ENCODE measurements around the gene RPL14. TPM values are rescaled to one million over a fixed set of nuclear protein-coding genes. Genes with fewer than 3 reads are reported as not detected.
"Not testable (repeated sequence)": the region's sequence is repeated elsewhere in the genome, so short reads cannot be mapped to it uniquely, and the experiment has no call there.

The RPL14 gene
- polyA plus RNA-seq, 1 donor, result 1,600 TPM

DNA sequence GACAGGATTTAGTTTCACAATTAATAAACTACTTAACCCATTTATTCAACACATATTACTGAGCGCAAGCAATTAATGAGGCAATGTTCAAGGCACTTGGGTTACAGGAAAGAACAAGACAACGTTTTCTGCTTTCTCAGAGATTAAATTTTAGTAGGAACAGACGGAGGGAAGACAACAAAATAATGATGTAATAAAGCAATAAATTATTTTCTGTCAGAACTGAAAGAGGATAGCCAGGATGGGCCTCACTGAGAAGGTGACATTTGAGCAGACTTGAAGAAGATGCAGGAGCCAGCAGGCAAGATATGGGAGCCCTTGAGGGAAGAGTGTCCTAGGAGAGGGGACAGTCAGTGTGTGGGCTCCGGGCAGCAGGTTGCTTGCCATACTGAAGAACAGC, 11.3 kb upstream of the RPL14 start:
- H3K27me3 ChIP-seq (ENCODE audit: control insufficient read depth, insufficient read depth, low read length), result no peaks in the 10 kb centered on the region
- H3K4me3 ChIP-seq (ENCODE audit: low read length), result no peak overlapping the region
- 20% methylated on average over 1 of the region's 4 CpGs for WGBS (ENCODE audit: insufficient coverage, low lambda C conversion rate)
- no peak overlapping the region for H3K27ac ChIP-seq (ENCODE audit: low read length)
- H3K9me3 ChIP-seq (ENCODE audit: control insufficient read depth, low read depth, low read length), result no peaks in the 10 kb centered on the region
- no peaks in the 10 kb centered on the region for H3K4me1 ChIP-seq (ENCODE audit: control insufficient read depth, insufficient read depth, low read length)
- H3K36me3 ChIP-seq (ENCODE audit: control insufficient read depth, insufficient read depth, low read length), result peaks cover 10% of the 10 kb centered on the region
- DNase-seq, result no peak

DNA sequence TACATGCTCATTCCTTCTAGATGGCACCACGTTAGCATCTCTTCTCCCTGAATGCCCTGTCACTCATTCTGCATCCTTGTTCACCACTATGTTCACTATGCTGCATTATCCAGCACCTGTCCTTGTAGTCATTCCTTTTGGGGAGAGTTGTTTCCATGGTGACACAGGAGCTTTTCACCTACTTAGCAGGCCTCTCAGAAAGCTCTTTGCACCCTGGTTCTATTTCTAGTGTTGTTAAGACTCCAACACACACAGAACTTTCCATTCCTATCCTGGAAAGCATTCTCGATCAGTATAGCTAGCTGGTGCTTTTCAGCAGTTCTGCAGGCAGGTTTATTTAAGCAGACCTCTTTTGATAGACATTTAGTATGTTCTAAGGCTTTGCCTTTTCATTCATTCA, 6.7 kb upstream of the RPL14 start:
- no peak overlapping the region for H3K27ac ChIP-seq (ENCODE audit: low read length)
- no peaks in the 10 kb centered on the region for H3K27me3 ChIP-seq (ENCODE audit: control insufficient read depth, insufficient read depth, low read length)
- H3K4me3 ChIP-seq (ENCODE audit: low read length), result no peak overlapping the region
- peaks cover 12% of the 10 kb centered on the region for H3K36me3 ChIP-seq (ENCODE audit: control insufficient read depth, insufficient read depth, low read length)
- 86% methylated on average over 1 of the region's 2 CpGs for WGBS (ENCODE audit: insufficient coverage, low lambda C conversion rate)
- H3K9me3 ChIP-seq (ENCODE audit: control insufficient read depth, low read depth, low read length), result no peaks in the 10 kb centered on the region
- DNase-seq, result no peak
- H3K4me1 ChIP-seq (ENCODE audit: control insufficient read depth, insufficient read depth, low read length), result peaks cover 10% of the 10 kb centered on the region

DNA sequence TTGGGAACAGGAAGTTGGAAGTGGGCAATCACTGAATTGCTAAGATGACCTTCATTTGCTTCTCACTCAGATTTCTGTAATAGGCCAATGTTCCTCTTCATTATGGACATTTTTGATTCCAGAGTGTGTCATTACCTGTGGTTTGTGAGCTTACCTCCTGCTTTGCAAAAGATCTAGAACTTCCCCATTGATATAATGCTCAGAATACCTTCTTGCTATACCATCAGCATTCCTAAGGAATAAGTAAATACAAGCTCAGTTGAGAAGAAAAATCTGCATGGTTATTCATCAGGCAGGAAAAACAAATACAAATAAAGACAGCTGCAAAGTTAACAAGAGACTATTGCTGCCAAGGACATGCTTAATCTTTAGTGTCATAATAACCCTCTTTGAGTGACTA, 5.6 kb upstream of the RPL14 start:
- Histone ChIP-seq H3K27me3 (ENCODE audit: control insufficient read depth, insufficient read depth, low read length) (no peaks in the 10 kb centered on the region), H3K36me3 (ENCODE audit: control insufficient read depth, insufficient read depth, low read length) (peaks cover 8% of the 10 kb centered on the region), H3K4me3 (ENCODE audit: low read length) (no peak overlapping the region), H3K27ac (ENCODE audit: low read length) (no peak overlapping the region), H3K4me1 (ENCODE audit: control insufficient read depth, insufficient read depth, low read length) (peaks cover 10% of the 10 kb centered on the region), H3K9me3 (ENCODE audit: control insufficient read depth, low read depth, low read length) (no peaks in the 10 kb centered on the region)
- no peak for DNase-seq

DNA sequence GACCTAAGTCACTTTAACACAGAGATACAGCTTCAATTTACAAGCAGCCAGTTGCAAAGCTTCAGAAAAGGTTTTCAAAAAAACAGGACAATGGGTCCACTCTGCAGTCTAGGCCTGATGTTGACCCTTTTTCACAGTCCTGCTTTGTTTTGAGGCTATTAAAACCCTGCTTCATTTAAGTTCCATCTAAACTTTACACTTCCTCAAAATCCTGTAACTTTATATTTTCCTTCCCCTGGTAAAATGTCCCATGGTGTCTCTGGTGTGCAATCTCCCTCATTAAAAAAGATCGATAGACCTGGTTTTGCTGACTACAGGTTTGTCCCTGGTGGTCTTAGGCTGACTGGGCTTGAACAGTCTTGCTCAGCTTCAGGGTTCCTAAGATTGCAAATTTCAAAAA, 5.1 kb upstream of the RPL14 start:
- Histone ChIP-seq H3K4me1 (ENCODE audit: control insufficient read depth, insufficient read depth, low read length) (peaks cover 10% of the 10 kb centered on the region), H3K36me3 (ENCODE audit: control insufficient read depth, insufficient read depth, low read length) (peaks cover 8% of the 10 kb centered on the region), H3K27me3 (ENCODE audit: control insufficient read depth, insufficient read depth, low read length) (no peaks in the 10 kb centered on the region), H3K4me3 (ENCODE audit: low read length) (peak overlapping the region; percentile 68), H3K9me3 (ENCODE audit: control insufficient read depth, low read depth, low read length) (no peaks in the 10 kb centered on the region), H3K27ac (ENCODE audit: low read length) (peak overlapping the region; percentile 86)
- WGBS (ENCODE audit: insufficient coverage, low lambda C conversion rate), result no CpG with 5 or more reads among the region's 1 CpG
- no peak for DNase-seq

DNA sequence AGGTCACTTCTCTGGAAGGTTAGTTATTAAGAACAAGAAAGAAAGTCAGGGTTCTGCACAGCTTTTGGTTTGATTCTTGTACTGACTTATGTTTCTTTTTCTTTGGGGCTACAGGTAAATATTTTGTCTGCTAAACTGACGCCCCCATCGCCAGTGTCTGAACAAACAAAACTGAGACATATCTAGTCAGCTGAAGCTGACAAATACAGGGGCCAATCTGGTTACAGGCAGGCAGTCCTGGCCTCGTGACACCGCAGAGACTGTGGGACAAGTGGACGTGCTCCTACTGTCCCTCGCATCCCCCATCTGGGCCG, 4.6 kb upstream of the RPL14 start:
- peaks cover 10% of the 10 kb centered on the region for H3K4me1 ChIP-seq (ENCODE audit: control insufficient read depth, insufficient read depth, low read length)
- H3K4me3 ChIP-seq (ENCODE audit: low read length), result peak overlapping the region; percentile 68
- H3K27me3 ChIP-seq (ENCODE audit: control insufficient read depth, insufficient read depth, low read length), result no peaks in the 10 kb centered on the region
- DNase-seq, result no peak
- no peaks in the 10 kb centered on the region for H3K9me3 ChIP-seq (ENCODE audit: control insufficient read depth, low read depth, low read length)
- H3K36me3 ChIP-seq (ENCODE audit: control insufficient read depth, insufficient read depth, low read length), result peaks cover 8% of the 10 kb centered on the region
- H3K27ac ChIP-seq (ENCODE audit: low read length), result peak overlapping the region; percentile 86
- WGBS (ENCODE audit: insufficient coverage, low lambda C conversion rate), result no CpG with 5 or more reads among the region's 7 CpGs

DNA sequence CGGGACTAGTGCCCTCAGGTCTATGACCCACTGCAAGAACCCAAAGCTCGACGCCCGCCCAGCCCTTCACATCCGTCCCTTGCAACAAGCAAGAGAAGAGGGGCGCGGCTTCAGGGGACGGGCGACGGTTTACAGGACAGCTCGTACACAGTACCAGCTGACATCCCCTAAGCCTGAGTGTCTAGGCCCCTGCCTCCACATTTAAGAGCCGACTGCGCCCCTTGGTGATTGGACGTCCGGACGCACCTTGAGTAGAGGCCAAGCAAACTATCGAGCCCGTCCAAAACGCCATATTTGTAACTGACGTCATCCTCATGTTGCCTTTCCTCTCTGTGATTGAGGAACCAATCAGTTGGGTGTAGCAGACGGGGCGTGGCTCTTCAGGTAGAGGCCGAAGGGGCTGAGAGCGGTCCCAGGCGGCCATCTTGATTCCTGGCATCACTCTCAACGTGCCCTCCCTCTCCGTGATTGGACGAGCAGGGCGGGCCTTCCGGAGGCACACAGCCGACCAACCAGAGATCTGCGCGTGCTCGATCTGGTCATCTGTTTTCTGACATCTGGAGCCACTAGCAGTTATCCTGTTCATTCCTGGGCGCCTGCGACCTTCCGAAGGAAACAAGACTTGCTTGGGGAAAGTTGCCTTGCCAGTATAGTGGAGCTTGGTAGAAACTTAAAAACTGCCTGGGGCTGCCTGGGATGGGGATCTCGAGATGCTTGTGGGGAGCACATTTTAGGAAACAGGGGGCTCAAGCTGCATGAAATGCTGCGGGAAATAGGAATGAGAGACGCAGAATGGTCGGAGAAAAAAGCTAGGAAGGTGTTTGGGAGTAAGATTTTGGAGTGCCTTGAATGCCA, 4.0 kb upstream of the RPL14 start:
- Histone ChIP-seq H3K27ac (ENCODE audit: low read length) (peak overlapping the region; percentile 86), H3K4me3 (ENCODE audit: low read length) (peak overlapping the region; percentile 68), H3K27me3 (ENCODE audit: control insufficient read depth, insufficient read depth, low read length) (no peaks in the 10 kb centered on the region), H3K9me3 (ENCODE audit: control insufficient read depth, low read depth, low read length) (no peaks in the 10 kb centered on the region), H3K4me1 (ENCODE audit: control insufficient read depth, insufficient read depth, low read length) (peaks cover 10% of the 10 kb centered on the region), H3K36me3 (ENCODE audit: control insufficient read depth, insufficient read depth, low read length) (peaks cover 8% of the 10 kb centered on the region)
- peak; percentile 99 to 100 for DNase-seq
- no CpG with 5 or more reads among the region's 41 CpGs for WGBS (ENCODE audit: insufficient coverage, low lambda C conversion rate)

DNA sequence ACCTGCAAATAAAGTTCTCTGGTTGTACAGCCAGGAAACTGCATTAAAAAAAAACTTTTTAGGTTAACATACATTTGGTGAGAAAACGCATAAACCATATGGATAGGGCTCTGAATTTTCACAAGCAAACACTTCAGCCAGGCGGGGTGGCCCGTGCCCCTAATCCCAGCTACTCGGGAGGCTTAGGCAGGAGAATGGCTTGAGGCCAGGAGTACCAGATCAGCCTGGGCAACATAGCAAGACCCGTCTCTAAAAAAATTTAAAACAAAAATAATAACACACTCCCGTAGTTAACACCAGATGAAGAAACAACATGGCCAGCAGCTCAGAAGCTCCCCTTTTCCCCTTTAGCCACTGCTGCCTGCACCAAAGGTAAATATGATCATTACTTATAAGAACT, 3.2 kb upstream of the RPL14 start:
- peak overlapping the region; percentile 86 for H3K27ac ChIP-seq (ENCODE audit: low read length)
- H3K36me3 ChIP-seq (ENCODE audit: control insufficient read depth, insufficient read depth, low read length), result peaks cover 16% of the 10 kb centered on the region
- H3K27me3 ChIP-seq (ENCODE audit: control insufficient read depth, insufficient read depth, low read length), result no peaks in the 10 kb centered on the region
- peak in 1 of 2 donors; percentile 8 for DNase-seq
- WGBS (ENCODE audit: insufficient coverage, low lambda C conversion rate), result 80% methylated on average over 1 of the region's 6 CpGs
- peak overlapping the region; percentile 68 for H3K4me3 ChIP-seq (ENCODE audit: low read length)
- no peaks in the 10 kb centered on the region for H3K9me3 ChIP-seq (ENCODE audit: control insufficient read depth, low read depth, low read length)
- H3K4me1 ChIP-seq (ENCODE audit: control insufficient read depth, insufficient read depth, low read length), result peaks cover 17% of the 10 kb centered on the region

DNA sequence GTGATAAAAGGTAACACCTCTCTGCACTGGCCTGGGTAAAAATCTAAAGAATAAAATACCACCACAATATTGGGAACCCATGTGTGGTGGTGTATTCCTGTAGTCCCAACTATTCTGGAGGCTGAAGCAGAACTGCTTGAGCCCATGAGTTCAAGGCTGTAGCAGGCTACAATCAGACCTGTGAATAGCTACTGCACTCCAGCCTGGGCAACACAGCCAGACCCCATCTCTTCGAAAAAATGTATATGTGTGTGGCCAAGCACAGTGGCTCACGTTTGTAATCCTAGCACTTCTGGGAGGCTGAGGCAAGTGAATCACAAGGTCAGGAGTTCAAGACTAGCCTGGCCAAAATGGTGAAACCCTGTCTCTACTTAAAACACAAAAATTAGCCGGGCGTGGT, 1.8 kb upstream of the RPL14 start:
- H3K4me3 ChIP-seq (ENCODE audit: low read length), result no peak overlapping the region
- H3K9me3 ChIP-seq (ENCODE audit: control insufficient read depth, low read depth, low read length), result no peaks in the 10 kb centered on the region
- WGBS (ENCODE audit: insufficient coverage, low lambda C conversion rate), result no CpG with 5 or more reads among the region's 4 CpGs
- H3K27me3 ChIP-seq (ENCODE audit: control insufficient read depth, insufficient read depth, low read length), result no peaks in the 10 kb centered on the region
- H3K27ac ChIP-seq (ENCODE audit: low read length), result no peak overlapping the region
- peaks cover 17% of the 10 kb centered on the region for H3K4me1 ChIP-seq (ENCODE audit: control insufficient read depth, insufficient read depth, low read length)
- H3K36me3 ChIP-seq (ENCODE audit: control insufficient read depth, insufficient read depth, low read length), result peaks cover 20% of the 10 kb centered on the region
- no peak for DNase-seq

DNA sequence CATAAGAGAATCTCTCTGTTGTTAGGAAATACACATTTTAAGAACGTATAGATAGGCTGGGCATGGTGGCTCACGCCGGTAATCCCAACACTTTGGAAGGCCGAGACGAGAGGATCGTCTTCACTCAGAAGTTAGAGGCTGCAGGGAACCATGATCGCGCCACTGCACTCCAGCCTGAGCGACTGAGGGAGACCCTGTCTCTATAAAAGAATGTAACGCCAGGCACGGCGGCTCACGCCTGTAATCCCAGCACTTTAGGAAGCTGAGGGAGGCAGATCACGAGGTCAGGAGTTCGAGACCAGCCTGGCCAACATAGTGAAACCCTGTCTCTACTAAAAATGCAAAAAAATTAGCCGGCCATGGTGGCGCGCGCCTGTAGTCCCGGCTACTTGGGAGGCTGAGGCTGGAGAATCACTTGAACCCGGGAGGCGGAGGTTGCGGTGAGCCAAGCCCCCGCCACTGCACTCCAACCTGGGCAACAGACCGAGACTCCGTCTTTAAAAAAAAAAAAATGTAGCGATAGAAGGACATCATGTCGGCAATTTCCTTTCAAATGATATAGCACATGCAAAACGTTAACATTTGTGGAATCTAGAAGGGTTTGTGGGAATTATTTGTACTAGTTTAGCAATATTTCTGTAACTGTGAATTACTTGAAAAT, 730 bp upstream of the RPL14 start:
- peaks cover 27% of the 10 kb centered on the region for H3K36me3 ChIP-seq (ENCODE audit: control insufficient read depth, insufficient read depth, low read length)
- peak overlapping the region; percentile 90 for H3K27ac ChIP-seq (ENCODE audit: low read length)
- H3K9me3 ChIP-seq (ENCODE audit: control insufficient read depth, low read depth, low read length), result no peaks in the 10 kb centered on the region
- no peaks in the 10 kb centered on the region for H3K27me3 ChIP-seq (ENCODE audit: control insufficient read depth, insufficient read depth, low read length)
- peaks cover 17% of the 10 kb centered on the region for H3K4me1 ChIP-seq (ENCODE audit: control insufficient read depth, insufficient read depth, low read length)
- WGBS (ENCODE audit: insufficient coverage, low lambda C conversion rate), result no CpG with 5 or more reads among the region's 29 CpGs
- H3K4me3 ChIP-seq (ENCODE audit: low read length), result peak overlapping the region; percentile 95
- DNase-seq, result no peak

DNA sequence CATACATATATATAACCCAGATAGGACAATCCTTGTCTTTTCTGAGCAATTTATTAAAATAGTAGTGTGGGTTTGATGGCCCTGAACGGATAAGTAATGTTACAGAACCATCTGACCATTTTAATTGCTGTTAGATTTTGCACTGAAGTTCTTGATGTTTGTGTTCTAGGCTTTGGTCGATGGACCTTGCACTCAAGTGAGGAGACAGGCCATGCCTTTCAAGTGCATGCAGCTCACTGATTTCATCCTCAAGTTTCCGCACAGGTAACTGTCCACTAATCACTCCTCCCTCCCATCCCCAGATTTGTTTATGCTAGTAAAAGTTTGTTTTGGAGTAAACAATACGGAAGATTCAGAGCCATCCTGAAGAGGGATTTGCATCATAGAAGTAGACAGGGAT, 1.3 kb downstream of the RPL14 start:
- H3K27ac ChIP-seq (ENCODE audit: low read length), result no peak overlapping the region
- peaks cover 45% of the 10 kb centered on the region for H3K36me3 ChIP-seq (ENCODE audit: control insufficient read depth, insufficient read depth, low read length)
- H3K9me3 ChIP-seq (ENCODE audit: control insufficient read depth, low read depth, low read length), result no peaks in the 10 kb centered on the region
- peak overlapping the region; percentile 95 for H3K4me3 ChIP-seq (ENCODE audit: low read length)
- H3K4me1 ChIP-seq (ENCODE audit: control insufficient read depth, insufficient read depth, low read length), result peaks cover 11% of the 10 kb centered on the region
- DNase-seq, result peak in 1 of 2 donors; percentile 18
- WGBS (ENCODE audit: insufficient coverage, low lambda C conversion rate), result no CpG with 5 or more reads among the region's 4 CpGs
- H3K27me3 ChIP-seq (ENCODE audit: control insufficient read depth, insufficient read depth, low read length), result no peaks in the 10 kb centered on the region

DNA sequence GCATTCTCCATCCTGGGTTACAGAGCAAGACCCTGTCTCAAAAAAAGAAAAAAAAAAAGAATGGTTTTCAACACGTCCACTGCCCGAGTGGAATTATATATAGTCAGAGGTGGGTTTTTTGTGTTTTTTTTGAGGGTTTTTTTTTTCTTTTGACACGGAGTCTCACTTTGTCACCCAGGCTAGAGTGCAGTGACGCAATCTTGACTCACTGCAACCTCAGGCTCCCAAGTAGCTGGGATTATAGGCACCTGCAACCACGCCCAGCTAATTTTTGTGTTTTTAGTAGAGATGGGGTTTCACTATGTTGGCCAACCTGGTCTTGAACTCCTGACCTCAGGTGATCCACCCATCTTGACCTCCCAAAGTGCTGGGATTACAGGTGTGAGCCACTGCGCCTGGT, 3.3 kb downstream of the RPL14 start:
- peaks cover 62% of the 10 kb centered on the region for H3K36me3 ChIP-seq (ENCODE audit: control insufficient read depth, insufficient read depth, low read length)
- 83% methylated on average over 2 of the region's 6 CpGs for WGBS (ENCODE audit: insufficient coverage, low lambda C conversion rate)

More for the DNA sequence above, 3.3 kb downstream of the RPL14 start:
- H3K27ac ChIP-seq (ENCODE audit: low read length); H3K27me3 ChIP-seq (ENCODE audit: control insufficient read depth, insufficient read depth, low read length); H3K4me3 ChIP-seq (ENCODE audit: low read length); H3K9me3 ChIP-seq (ENCODE audit: control insufficient read depth, low read depth, low read length); H3K4me1 ChIP-seq (ENCODE audit: control insufficient read depth, insufficient read depth, low read length); DNase-seq: not testable (repeated sequence)

Measured in large intestine (tissue), 3 donors.